Measurements from ENCODE around the gene LBX1.

LBX1 gene, protein sequence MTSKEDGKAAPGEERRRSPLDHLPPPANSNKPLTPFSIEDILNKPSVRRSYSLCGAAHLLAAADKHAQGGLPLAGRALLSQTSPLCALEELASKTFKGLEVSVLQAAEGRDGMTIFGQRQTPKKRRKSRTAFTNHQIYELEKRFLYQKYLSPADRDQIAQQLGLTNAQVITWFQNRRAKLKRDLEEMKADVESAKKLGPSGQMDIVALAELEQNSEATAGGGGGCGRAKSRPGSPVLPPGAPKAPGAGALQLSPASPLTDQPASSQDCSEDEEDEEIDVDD

DNA sequence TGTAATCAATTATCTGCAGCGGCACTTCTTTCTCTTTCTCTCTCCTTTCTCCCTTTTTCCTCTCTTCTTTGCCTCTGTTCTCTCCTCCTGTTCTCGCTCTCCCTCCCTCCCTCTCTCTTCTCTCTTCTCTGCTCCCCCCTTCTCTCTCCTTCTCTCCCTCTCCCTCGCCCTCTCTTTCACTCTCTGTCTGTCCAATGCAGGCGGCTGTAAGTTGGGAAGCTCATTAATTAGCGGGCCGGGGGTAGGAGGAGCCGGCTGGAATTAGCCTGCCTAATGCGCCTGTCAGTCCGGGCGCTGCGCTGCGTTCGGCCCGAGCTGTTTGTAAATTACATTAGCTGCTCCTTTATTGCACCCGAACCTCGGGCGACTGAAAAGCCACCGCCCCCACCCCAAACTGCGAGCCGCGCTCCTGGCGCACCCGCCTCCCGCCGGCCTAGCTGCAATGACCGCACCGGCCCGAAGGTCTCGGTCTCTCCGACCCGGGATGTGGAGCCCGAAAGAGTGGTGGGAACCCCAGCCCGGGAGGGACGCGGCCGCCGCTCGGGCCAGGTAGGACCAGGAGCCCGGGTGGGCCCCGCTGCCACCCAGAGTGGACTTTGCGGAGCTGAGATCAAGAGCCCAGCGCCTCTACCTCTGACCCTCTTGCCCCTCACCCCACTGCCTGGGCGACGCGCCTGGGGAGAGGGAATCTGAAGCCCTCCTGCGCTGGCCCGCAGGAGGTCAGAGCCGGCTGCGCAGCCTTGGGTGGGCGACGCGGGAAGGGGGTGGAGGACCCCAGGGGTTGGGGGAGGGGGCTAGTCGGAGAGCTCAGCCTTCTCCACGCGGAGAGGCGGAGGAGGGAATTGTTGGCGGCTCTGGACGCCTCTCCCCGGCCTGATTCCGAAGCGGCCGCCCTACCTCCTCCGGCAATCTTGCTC is at the start of gene LBX1:
LBX1 (minus strand) TSS at position 198 of the 917 bp plus-strand sequence. CDS start 648 bp downstream, outside the sequence.
- DNase-seq: no peak

DNA sequence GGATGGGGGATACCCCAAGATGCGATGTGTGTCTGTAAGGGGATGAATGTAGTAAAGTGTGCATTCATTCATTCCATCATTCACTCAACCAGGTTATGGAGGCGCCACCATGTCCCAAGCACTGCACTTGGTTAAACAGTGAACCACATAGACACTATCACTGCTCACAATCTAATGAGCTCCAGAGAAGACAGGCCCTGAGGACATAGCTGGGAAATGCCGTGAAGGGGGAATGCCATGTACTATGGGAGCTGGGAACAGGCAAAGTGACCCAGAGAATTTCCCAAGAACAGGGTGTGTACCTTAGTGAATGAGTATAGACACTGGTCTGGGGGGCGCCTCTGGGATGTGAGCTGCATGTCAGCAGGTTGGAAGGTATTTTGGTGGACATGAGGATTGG is 44.5 kb upstream of the LBX1 start:
- no peak for DNase-seq

DNA sequence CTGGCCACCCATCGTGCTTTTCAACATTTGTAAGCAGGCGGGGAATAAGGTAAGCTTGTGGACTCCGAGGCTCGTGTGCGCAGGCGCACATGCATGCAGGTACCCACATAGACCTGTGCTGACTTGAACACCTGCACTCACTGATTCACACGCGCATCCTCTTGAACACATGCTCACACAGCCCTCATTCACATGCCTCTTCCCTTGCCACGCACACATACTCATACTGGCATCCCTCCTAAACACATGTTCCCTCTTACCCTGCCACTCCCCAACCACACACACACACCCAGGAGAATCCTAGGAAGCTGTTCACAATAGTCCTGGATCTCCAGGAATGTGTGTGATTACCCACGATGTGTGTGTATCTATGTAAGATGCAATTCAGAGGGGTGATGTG is 44.1 kb upstream of the LBX1 start:
- no peak for DNase-seq

GRCh38 chr10:101272229-101272868 is 43.1 kb upstream of the LBX1 start:
- peak; percentile 47 for DNase-seq

- no peak for DNase-seq
Measured at GRCh38 chr10:101270763-101271162, 41.5 kb upstream of the LBX1 start.

DNA sequence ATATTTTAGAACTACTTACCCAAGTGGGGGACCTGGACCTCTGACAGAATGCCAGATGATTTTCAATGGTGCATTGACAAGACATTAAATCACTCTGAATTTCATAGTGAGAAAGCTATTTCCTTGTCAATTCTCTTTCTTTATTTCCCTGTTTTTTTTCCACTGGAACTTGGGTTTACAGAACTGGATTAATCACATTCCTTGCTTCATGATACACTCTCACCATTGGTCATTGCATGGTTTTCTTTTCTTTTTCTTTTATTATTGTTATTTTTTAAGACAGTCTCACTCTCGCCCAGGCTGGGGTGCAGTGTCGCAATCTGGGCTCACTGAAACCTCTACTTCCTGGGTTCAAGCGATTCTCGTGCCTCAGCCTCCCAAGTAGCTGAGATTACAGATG is 38.5 kb upstream of the LBX1 start:
- no peak for DNase-seq

GRCh38 chr10:101267290-101267680 is 38.0 kb upstream of the LBX1 start:
- no peak for DNase-seq

GRCh38 chr10:101266381-101267289 is 37.4 kb upstream of the LBX1 start:
- no peak for DNase-seq

GRCh38 chr10:101263150-101263752 is 34.0 kb upstream of the LBX1 start:
- no peak for DNase-seq

DNA sequence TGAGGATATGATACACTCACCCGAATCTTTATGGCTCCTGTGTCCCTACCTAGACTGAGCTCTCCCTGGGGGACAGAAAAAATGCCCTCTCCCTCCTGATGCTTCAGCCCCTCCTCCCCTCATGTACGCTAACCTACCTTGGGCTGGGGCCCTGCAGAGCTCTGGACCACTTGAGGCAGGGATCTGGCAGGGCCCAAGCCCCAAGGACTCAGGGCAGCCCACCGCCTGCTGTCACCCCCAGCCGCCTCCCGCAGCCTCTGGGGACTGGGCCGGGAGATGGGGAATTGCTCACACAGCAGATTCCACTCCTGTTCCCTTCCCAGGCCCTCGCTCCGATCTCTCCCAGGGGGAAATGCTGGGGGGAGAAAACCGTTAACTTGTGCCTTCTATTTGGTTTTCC is 32.9 kb upstream of the LBX1 start:
- no peak for DNase-seq

DNA sequence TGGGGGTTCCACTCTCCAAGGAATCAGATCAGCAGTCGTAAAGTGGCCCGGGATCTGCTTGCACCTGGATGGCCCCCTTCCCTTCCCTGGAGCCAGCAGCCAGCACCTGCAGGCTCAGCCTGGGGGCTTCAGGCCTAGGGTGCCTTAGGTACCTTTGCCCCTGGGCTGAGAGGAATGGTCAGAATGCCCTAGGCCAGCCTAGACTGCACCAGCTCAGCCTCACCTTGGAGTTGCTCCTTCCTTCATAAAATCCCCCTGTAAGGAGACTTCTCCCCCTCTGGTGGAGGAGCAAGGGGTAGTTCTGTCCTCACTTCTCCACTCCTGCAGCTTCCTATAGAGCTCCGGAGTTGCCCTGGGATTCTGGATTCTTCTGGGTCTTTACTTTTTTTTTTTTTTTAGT is 32.4 kb upstream of the LBX1 start:
- no peak for DNase-seq

- no peak for DNase-seq
Measured at GRCh38 chr10:101260764-101261481, 31.7 kb upstream of the LBX1 start.

- no peak for DNase-seq
Measured at GRCh38 chr10:101258179-101258885, 29.1 kb upstream of the LBX1 start.

GRCh38 chr10:101257491-101257890 is 28.2 kb upstream of the LBX1 start:
- DNase-seq: no peak

GRCh38 chr10:101257084-101257483 is 27.8 kb upstream of the LBX1 start:
- no peak for DNase-seq

DNA sequence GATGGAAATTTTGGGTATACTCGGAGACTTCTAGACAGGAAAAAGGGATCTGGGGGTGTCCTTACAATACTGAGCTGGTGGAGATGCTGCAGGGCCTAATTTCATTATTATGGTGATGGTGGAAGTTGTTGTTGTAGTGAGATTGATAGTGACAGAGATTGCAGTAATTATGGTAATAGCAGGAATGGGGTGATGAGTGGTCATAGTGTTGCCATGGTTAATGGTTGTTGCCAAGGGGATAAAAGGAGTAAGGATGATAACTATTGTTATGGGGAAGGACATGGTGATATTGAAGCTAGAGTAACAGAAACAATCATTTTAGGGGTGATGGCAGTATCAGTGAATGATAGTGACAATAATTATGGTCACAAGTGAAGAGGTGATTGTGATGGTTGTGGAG is 27.1 kb upstream of the LBX1 start:
- no peak for DNase-seq

- no peak for DNase-seq
Measured at GRCh38 chr10:101250136-101250535, 20.9 kb upstream of the LBX1 start.

DNA sequence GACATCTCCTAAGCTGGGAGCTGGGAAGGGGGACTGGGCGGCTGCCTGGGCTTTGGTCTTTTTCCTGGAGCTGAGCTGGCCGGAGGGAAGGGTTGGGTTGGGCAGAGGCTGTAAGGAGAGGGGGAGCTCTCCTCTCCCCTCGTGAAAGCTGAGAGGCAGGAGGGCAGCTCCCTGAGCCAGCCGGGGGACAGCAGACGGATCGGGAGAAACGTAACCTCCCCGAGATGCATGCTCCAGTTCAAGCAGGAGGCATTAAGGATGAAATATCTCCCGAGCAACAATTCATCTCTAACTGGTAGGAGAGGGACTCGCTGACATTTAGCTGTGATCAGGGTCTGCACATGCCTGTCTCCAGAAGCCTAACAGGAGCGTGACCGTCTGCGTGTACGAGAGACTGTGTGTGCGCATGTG is 19.9 kb upstream of the LBX1 start:
- DNase-seq: no peak

- DNase-seq: no peak
Measured at GRCh38 chr10:101246639-101247038, 17.4 kb upstream of the LBX1 start.

- peak; percentile 73 for DNase-seq
Measured at GRCh38 chr10:101244321-101245050, 15.2 kb upstream of the LBX1 start.

Measured in HCEC 1CT (cell line).